ENCODE measurements around the gene HECA.

- TF ChIP-seq, protein P1, sequence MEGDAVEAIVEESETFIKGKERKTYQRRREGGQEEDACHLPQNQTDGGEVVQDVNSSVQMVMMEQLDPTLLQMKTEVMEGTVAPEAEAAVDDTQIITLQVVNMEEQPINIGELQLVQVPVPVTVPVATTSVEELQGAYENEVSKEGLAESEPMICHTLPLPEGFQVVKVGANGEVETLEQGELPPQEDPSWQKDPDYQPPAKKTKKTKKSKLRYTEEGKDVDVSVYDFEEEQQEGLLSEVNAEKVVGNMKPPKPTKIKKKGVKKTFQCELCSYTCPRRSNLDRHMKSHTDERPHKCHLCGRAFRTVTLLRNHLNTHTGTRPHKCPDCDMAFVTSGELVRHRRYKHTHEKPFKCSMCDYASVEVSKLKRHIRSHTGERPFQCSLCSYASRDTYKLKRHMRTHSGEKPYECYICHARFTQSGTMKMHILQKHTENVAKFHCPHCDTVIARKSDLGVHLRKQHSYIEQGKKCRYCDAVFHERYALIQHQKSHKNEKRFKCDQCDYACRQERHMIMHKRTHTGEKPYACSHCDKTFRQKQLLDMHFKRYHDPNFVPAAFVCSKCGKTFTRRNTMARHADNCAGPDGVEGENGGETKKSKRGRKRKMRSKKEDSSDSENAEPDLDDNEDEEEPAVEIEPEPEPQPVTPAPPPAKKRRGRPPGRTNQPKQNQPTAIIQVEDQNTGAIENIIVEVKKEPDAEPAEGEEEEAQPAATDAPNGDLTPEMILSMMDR (IDR thresholded peaks at IDR 0.05) = no peak
- TF ChIP-seq, protein P2, sequence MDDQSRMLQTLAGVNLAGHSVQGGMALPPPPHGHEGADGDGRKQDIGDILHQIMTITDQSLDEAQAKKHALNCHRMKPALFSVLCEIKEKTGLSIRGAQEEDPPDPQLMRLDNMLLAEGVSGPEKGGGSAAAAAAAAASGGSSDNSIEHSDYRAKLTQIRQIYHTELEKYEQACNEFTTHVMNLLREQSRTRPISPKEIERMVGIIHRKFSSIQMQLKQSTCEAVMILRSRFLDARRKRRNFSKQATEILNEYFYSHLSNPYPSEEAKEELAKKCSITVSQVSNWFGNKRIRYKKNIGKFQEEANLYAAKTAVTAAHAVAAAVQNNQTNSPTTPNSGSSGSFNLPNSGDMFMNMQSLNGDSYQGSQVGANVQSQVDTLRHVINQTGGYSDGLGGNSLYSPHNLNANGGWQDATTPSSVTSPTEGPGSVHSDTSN (IDR thresholded peaks at IDR 0.05) = no peak
- TF ChIP-seq POLR2AphosphoS5 (IDR thresholded peaks at IDR 0.05; ENCODE audit: low read depth, low read length) = no peak
- no peak for TF ChIP-seq EZH2phosphoT487 (IDR thresholded peaks at IDR 0.05; ENCODE audit: borderline replicate concordance, low read depth)
- no peak for TF ChIP-seq TCF12 (IDR thresholded peaks at IDR 0.05)
- no peak for TF ChIP-seq RFX5 (IDR thresholded peaks at IDR 0.05; ENCODE audit: low read length)
- TF ChIP-seq FOXJ3 (CRISPR knock-in tag; IDR thresholded peaks at IDR 0.05) = no peak
- no peak for TF ChIP-seq RAD21 (IDR thresholded peaks at IDR 0.05; ENCODE audit: low read length)
- TF ChIP-seq ELF1 (IDR thresholded peaks at IDR 0.05) = no peak
- TF ChIP-seq EP300 (IDR thresholded peaks at IDR 0.05; ENCODE audit: borderline replicate concordance in 1 of 2, low read depth in 1 of 2, low read length in 1 of 2) = no peak
- TF ChIP-seq SIN3A (IDR thresholded peaks at IDR 0.05; ENCODE audit: borderline replicate concordance, low read depth, low read length) = no peak
- TF ChIP-seq IRF3 (IDR thresholded peaks at IDR 0.05; ENCODE audit: low read depth, low read length) = no peak
- TF ChIP-seq NFIC (IDR thresholded peaks at IDR 0.05; ENCODE audit: borderline replicate concordance) = no peak
- TF ChIP-seq MAX (IDR thresholded peaks at IDR 0.05; ENCODE audit: low read depth) = no peak
These were observed 8.2 kb downstream of the HECA start for GRCh38 chr6:139143111-139143510.
